IMR-90 (cell line): ENCODE results near the gene RPS15A. TPM values are rescaled to one million over a fixed set of nuclear protein-coding genes. Genes with fewer than 3 reads are reported as not detected.

Source experiments
- ATAC-seq: fragments of 200-7000 bp; cut with Tn5 transposase; 2 replicates; pipeline ENCODE4 v1.9.1; 2020; ENCODE audit warnings: low read depth, mild to moderate bottlenecking, moderate library complexity
- BruUV-seq: library from RNA; stranded (reverse); fragments of 400-500 nt; replicated peaks from 2 replicates; lab custom pipeline; 2021; lab: Mats Ljungman, UMichigan
- CTCF ChIA-PET: fragments of 300-600 bp; formaldehyde crosslinking; extraction: SDS; loops from one replicate; lab custom pipeline; 2021; ENCODE audit warnings: antibody characterized with exemption; lab: Yijun Ruan, JAX
- POLR2A ChIA-PET: fragments of 300-600 bp; sonication (Branson Sonifier 250); formaldehyde crosslinking; loops from one replicate; lab custom pipeline; 2022; ENCODE audit warnings: antibody characterized with exemption; ENCODE audit not compliant: unreplicated experiment; lab: Charles Lee
- DNase-seq: peaks from one replicate; pipeline ENCODE4 v3.0.0; 2013
- H2AFZ ChIP-seq: replicated peaks from 2 replicates; pipeline ENCODE3; 2013; ENCODE audit warnings: low read length, mild to moderate bottlenecking; ENCODE audit not compliant: poor library complexity
- H2AK5ac ChIP-seq: 2 replicates; pipeline ENCODE4 v1.6.1; 2013; ENCODE audit warnings: low read depth, low read length, inconsistent platforms
- H2AK9ac ChIP-seq: replicated peaks from 2 replicates; pipeline ENCODE3; 2013; ENCODE audit warnings: mild to moderate bottlenecking, low read depth, low read length, moderate library complexity; ENCODE audit not compliant: poor library complexity
- H2BK120ac ChIP-seq: 2 replicates; pipeline ENCODE4 v1.6.1; 2013; ENCODE audit warnings: low read depth, low read length, inconsistent platforms
- H2BK15ac ChIP-seq: 3 replicates; pipeline ENCODE4 v1.6.1; 2013; ENCODE audit warnings: low read depth, low read length, inconsistent platforms
- H2BK20ac ChIP-seq: 2 replicates; pipeline ENCODE4 v1.6.1; 2013; ENCODE audit warnings: low read depth, mild to moderate bottlenecking, inconsistent platforms, low read length, moderate library complexity
- H2BK5ac ChIP-seq: 2 replicates; pipeline ENCODE4 v1.6.1; 2013; ENCODE audit warnings: mild to moderate bottlenecking, low read depth, low read length, inconsistent platforms; ENCODE audit not compliant: poor library complexity, severe bottlenecking
- H3K14ac ChIP-seq: replicated peaks from 2 replicates; pipeline ENCODE4 v1.6.1; 2013; ENCODE audit warnings: low read depth, low read length, inconsistent platforms
- H3K18ac ChIP-seq: 2 replicates; pipeline ENCODE4 v1.6.1; 2013; ENCODE audit warnings: low read depth, low read length, control low read depth
- H3K23ac ChIP-seq: 2 replicates; pipeline ENCODE4 v1.6.1; 2013; ENCODE audit warnings: low read depth, low read length, inconsistent platforms
- H3K27ac ChIP-seq: 2 replicates; pipeline ENCODE4 v1.5.1; 2013; ENCODE audit warnings: mild to moderate bottlenecking, control low read depth, low read length; ENCODE audit not compliant: insufficient read depth
- H3K27me3 ChIP-seq: 2 replicates; pipeline ENCODE4 v1.6.1; 2013; ENCODE audit warnings: low read length; ENCODE audit not compliant: control insufficient read depth, insufficient read depth
- H3K36me3 ChIP-seq: 2 replicates; pipeline ENCODE4 v1.6.1; 2013; ENCODE audit warnings: low read length, mixed read lengths; ENCODE audit not compliant: control insufficient read depth, insufficient read depth
- H3K4ac ChIP-seq: 2 replicates; pipeline ENCODE4 v1.6.1; 2013; ENCODE audit warnings: low read depth, low read length, inconsistent platforms
- H3K4me1 ChIP-seq: 2 replicates; pipeline ENCODE4 v1.6.1; 2013; ENCODE audit warnings: low read length, mixed read lengths; ENCODE audit not compliant: control insufficient read depth, insufficient read depth
- H3K4me2 ChIP-seq: 2 replicates; pipeline ENCODE4 v1.6.1; 2013; ENCODE audit warnings: low read depth, mild to moderate bottlenecking, control low read depth, low read length, moderate library complexity
- H3K4me3 ChIP-seq: 2 replicates; pipeline ENCODE4 v1.5.1; 2013; ENCODE audit warnings: low read depth, mild to moderate bottlenecking, control low read depth, low read length, moderate library complexity; ENCODE audit not compliant: insufficient read depth
- H3K56ac ChIP-seq: 2 replicates; pipeline ENCODE4 v1.6.1; 2013; ENCODE audit warnings: low read length, inconsistent platforms; ENCODE audit not compliant: insufficient read depth; ENCODE audit errors: extremely low read depth
- H3K79me1 ChIP-seq, 2 experiments: 2 replicates each; pipeline ENCODE4 v1.6.1; 2013; ENCODE audit warnings: low read length in 2 of 2, inconsistent platforms in 1 of 2, low read depth in 1 of 2
- H3K9ac ChIP-seq: 2 replicates; pipeline ENCODE4 v1.6.1; 2013; ENCODE audit warnings: low read depth, low read length, control low read depth
- H3K9me1 ChIP-seq: 2 replicates; pipeline ENCODE4 v1.6.1; 2013; ENCODE audit warnings: low read length, inconsistent platforms; ENCODE audit not compliant: insufficient read depth
- H3K9me3 ChIP-seq: 2 replicates; pipeline ENCODE4 v1.6.1; 2013; ENCODE audit warnings: low read length; ENCODE audit not compliant: control insufficient read depth, insufficient read depth
- H4K20me1 ChIP-seq: 2 replicates; pipeline ENCODE4 v1.6.1; 2013; ENCODE audit warnings: low read length, inconsistent platforms; ENCODE audit not compliant: insufficient read depth
- H4K5ac ChIP-seq: 2 replicates; pipeline ENCODE4 v1.6.1; 2013; ENCODE audit warnings: mild to moderate bottlenecking, low read depth, low read length, control low read depth
- H4K8ac ChIP-seq, 2 experiments: 2 replicates each; pipeline ENCODE4 v1.6.1; 2013; ENCODE audit warnings: low read depth in 2 of 2, low read length in 2 of 2, control low read depth in 1 of 2, inconsistent platforms in 1 of 2
- H4K91ac ChIP-seq: 2 replicates; pipeline ENCODE4 v1.6.1; 2013; ENCODE audit warnings: low read depth, low read length, inconsistent platforms; ENCODE audit not compliant: insufficient read depth
- BHLHE40 ChIP-seq: fragments of 150-350 bp; IDR thresholded peaks from 2 replicates; pipeline ENCODE4 v1.6.1; 2016; ENCODE audit warnings: mild to moderate bottlenecking, low read depth, low read length
- CEBPB ChIP-seq: IDR thresholded peaks from 2 replicates; pipeline ENCODE4 v1.6.1; 2012; ENCODE audit warnings: low read depth, low read length, improper control_type of control experiment
- FOS ChIP-seq: fragments of 150-350 bp; IDR thresholded peaks from 2 replicates; pipeline ENCODE4 v1.6.1; 2016; ENCODE audit warnings: low read depth, low read length
- MAFK ChIP-seq: IDR thresholded peaks from 2 replicates; pipeline ENCODE4 v1.6.1; 2012; ENCODE audit warnings: low read depth, low read length, improper control_type of control experiment
- MAZ ChIP-seq: IDR thresholded peaks from 2 replicates; pipeline ENCODE4 v1.6.1; 2012; ENCODE audit warnings: low read depth, mild to moderate bottlenecking, low read length, improper control_type of control experiment, moderate library complexity, borderline replicate concordance
- NFE2L2 ChIP-seq: fragments of 150-350 bp; IDR thresholded peaks from 2 replicates; pipeline ENCODE4 v1.6.1; 2016; ENCODE audit warnings: low read depth, mild to moderate bottlenecking, low read length
- RAD21 ChIP-seq: IDR thresholded peaks from 2 replicates; pipeline ENCODE4 v1.6.1; 2012; ENCODE audit warnings: low read length, improper control_type of control experiment
- RCOR1 ChIP-seq: IDR thresholded peaks from 2 replicates; pipeline ENCODE4 v1.6.1; 2012; ENCODE audit warnings: mild to moderate bottlenecking, low read length, improper control_type of control experiment; ENCODE audit not compliant: insufficient replicate concordance
- USF2 ChIP-seq: fragments of 150-350 bp; IDR thresholded peaks from 2 replicates; pipeline ENCODE4 v1.6.1; 2017; ENCODE audit warnings: mild to moderate bottlenecking, antibody characterized with exemption, low read length, low read depth
- WGBS, 2 experiments: methylation state at CpG; one replicate each; pipeline versions ENCODE4 v1.1.5 to v1.1.7; 2013; ENCODE audit warnings: missing lambda C conversion rate in 2 of 2; ENCODE audit not compliant: insufficient read length in 1 of 2; ENCODE audit errors: extremely low coverage in 2 of 2; 5-methylcytosine and 5-hydroxymethylcytosine counted together
- dilution Hi-C: fragments of 300-500 bp; cut with HindIII; formaldehyde crosslinking; loops from one replicate; pipeline ENCODE4 v1.14.3; 2018; ENCODE audit warnings: low sequenced_read_pairs; ENCODE audit not compliant: unreplicated experiment
- in situ Hi-C: fragments of 300-500 bp; cut with MboI; formaldehyde crosslinking; loops from 3 replicates; pipeline ENCODE4 v1.14.3; 2019; ENCODE audit warnings: low sequenced_read_pairs, inconsistent platforms, mixed read lengths
- intact Hi-C: fragments of 100-400 bp; cut with micrococcal nuclease; formaldehyde crosslinking; loops from 2 replicates; pipeline ENCODE4 v1.10.0; 2022
- polyA plus RNA-seq, 3 experiments: library from polyadenylated mRNA; depleted of rRNA; stranded (reverse); fragments of >200 nt; gene quantifications; 2 replicates each; pipeline ENCODE4 v1.2.3, GENCODE V29; 2012; ENCODE audit warnings: low replicate concordance in 1 of 3
- total RNA-seq: library from RNA; depleted of rRNA; stranded (reverse); fragments of >200 nt; gene quantifications from 2 replicates; pipeline ENCODE4 v1.2.3, GENCODE V29; 2012

Gene RPS15A
- total and polyA plus RNA-seq, 2 of the 4 experiments (the other 2 are of a cell fraction), result 4,588 to 4,619 TPM

GRCh38 chr16:18832006-18832405 lies 41.9 kb upstream of the RPS15A start:
- no CpG with 5 or more reads among the region's 2 CpGs for WGBS, 2 experiments
- ChIA-PET POLR2A (no interaction called here), CTCF (interaction anchor here (1.3 kb wide), 1 partner anchor 31 kb away, joined by 4 read pairs; the partner anchor contains the start of gene ARL6IP1)
- Histone ChIP-seq H2BK5ac (no peak overlapping the region), H3K9ac (no peak overlapping the region), H3K14ac (no peak overlapping the region), H3K23ac (no peak overlapping the region), H3K9me3 (no peaks in the 10 kb centered on the region), H2AK9ac (no peak overlapping the region), H3K4me3 (no peak overlapping the region), H4K8ac (no peak overlapping the region), H4K91ac (no peak overlapping the region), H2AK5ac (no peak overlapping the region), H3K36me3 (peaks cover 55% of the 10 kb centered on the region), H2BK20ac (no peak overlapping the region), H2AFZ (no peak overlapping the region), H3K4ac (no peak overlapping the region), H3K79me1 (peaks cover 0 to 5% of the 10 kb centered on the region in 2 experiments; a peak in 2 of 4 replicates), H4K20me1 (no peaks in the 10 kb centered on the region), H3K27ac (no peak overlapping the region), H3K27me3 (no peaks in the 10 kb centered on the region), H3K9me1 (no peaks in the 10 kb centered on the region; the same call in 1 of the 2 replicates), H2BK120ac (no peak overlapping the region), H4K5ac (no peak overlapping the region), H3K18ac (no peak overlapping the region), H3K4me2 (no peak overlapping the region), H3K56ac (no peak overlapping the region), H3K4me1 (no peaks in the 10 kb centered on the region), H2BK15ac (no peak overlapping the region)
- ATAC-seq (no peak), DNase-seq (no peak)
- no TSS peak for BruUV-seq
- intact Hi-C loops, result no loop called here
- dilution Hi-C loops, result no loop called here
- no peak for TF ChIP-seq FOS
- TF ChIP-seq MAFK, result no peak
- no peak for TF ChIP-seq RCOR1
- TF ChIP-seq CEBPB, result no peak
- TF ChIP-seq BHLHE40, result no peak
- TF ChIP-seq RAD21, result no peak
- no peak for TF ChIP-seq NFE2L2
- TF ChIP-seq MAZ, result no peak
- no peak for TF ChIP-seq USF2
- in situ Hi-C loops, result no loop called here
